ENCODE results near the gene BASP1. TPM values are rescaled to one million over a fixed set of nuclear protein-coding genes. Genes with fewer than 3 reads are reported as not detected.
"Not testable (repeated sequence)": the region's sequence is repeated elsewhere in the genome, so short reads cannot be mapped to it uniquely, and the experiment has no call there.

Gene BASP1
- total RNA-seq, 1 donor from 2014 or later, result 2.4 TPM

- no peak for DNase-seq (ENCODE audit: low read depth in 2 of 2)
These were observed 71.1 kb downstream of the BASP1 start for GRCh38 chr5:17288570-17288969.

DNA sequence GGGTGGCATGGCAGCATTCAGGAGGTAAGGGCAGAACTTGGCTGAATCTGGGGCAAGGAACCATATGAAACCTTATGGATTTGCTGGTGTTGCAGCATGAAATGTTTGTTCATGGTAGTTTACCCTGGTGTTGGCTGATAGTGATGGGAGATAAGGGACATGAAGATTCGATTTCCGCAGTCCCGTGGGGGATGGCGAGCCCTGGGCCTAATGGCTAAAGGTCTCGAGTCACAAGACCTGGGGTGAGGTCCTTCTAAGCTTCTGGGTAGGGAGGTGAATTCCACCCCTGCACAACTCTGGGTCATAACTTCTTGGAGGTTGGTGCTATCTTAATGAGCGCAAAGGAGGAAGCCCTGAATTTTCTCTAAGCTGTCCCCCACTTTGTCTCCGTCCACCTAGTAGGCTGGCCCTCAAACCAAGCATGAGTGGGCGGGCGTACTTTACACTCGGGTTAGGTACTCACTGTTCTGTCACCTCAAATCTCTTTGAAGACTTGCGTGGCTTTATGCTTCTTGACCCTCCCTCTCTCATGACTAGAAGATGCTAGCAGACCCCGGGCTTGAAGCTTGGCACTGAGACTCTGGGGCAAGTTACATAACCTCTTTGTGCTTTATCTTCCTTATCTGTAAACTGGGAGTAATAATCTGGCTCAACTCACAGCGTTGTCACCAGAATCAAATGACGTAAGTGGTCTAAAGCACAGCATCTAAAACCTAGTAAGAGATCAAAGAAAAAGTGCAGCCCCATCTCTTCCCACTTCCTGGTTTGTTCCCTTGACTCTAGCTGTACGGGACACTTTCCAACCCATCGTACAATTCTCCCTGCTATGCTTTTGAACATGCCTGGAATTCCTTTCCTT, 72.5 kb downstream of the BASP1 start:
- DNase-seq (ENCODE audit: low read depth in 2 of 2), result no peak

- no peak for DNase-seq (ENCODE audit: low read depth in 2 of 2)
These were observed 73.1 kb downstream of the BASP1 start for GRCh38 chr5:17290540-17290974.

GRCh38 chr5:17292434-17293015, 75.1 kb downstream of the BASP1 start:
- DNase-seq (ENCODE audit: low read depth in 2 of 2), result no peak

DNA sequence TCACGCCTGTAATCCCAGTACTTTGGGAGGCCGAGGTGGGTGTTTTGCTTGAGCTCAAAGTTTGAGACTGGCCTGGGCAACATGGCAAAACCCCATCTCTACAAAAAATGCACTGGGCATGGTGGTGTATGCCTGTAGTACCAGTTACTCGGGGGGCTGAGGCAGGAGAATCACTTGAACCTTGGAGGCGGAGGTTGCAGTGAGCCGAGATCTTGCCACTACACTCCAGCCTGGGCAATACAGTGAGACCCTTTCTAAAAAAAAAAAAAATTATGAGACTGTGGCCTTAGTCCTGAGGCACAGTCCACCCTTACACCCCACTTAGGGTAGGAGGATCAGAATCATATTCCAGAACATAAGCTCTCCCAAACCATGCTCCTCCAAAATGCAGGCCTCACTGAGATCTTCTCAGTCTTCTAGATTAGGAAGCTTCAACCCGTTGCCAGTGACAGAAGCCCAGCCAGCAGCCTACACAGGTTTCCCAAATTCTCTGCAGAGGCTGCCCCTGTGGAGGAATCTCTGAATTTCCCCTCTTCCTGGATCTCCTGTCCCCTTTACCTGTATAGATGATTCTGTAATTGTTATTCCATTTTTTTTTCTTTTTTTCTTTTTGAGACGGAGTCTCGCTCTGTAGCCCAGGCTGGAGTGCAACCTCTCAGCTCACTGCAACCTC, 77.3 kb downstream of the BASP1 start:
- DNase-seq (ENCODE audit: low read depth in 2 of 2), result no peak

DNA sequence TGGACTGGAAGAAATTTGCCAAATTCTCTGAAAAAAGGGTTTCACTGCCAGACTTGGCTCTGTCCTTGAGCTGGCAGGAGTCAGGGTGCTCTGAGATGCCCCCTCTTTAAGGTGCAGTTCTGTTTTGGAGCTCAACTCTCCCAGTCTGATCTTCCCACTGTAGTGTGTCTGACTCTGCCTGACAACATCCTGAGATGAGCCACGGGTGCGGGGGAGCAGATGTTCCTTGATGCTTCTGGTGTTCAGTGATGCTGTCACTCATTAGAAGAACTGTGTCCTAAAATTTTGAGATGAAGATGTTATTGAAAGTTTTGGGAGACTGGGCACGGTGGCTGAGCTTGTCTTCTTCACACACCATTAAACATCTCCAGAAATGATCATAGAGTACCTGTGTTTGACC, 78.2 kb downstream of the BASP1 start:
- no peak for DNase-seq (ENCODE audit: low read depth in 2 of 2)

GRCh38 chr5:17302106-17302505, 84.7 kb downstream of the BASP1 start:
- DNase-seq (ENCODE audit: low read depth in 2 of 2), result no peak

DNA sequence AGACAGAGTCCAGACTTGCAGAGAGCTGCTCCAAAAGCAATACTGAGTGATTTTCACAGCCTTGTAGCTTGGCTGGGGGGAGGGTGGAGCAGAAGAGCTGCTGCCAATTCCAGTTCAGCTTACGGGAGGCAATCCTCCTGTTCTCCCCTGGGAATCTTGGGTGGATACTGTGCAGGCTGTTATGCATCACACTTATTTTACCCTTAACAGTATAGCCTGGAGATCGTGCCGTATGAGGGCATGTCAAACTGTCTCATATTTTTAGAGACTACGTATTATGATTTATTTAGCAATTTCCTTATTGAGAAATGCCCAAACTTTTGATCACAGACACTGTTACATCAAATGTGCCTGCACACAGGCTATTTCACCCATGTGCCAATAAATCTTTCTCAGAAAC, 85.2 kb downstream of the BASP1 start:
- no peak for DNase-seq (ENCODE audit: low read depth in 2 of 2)

- no peak for DNase-seq (ENCODE audit: low read depth in 2 of 2)
These were observed 86.9 kb downstream of the BASP1 start for GRCh38 chr5:17304282-17304681.

GRCh38 chr5:17305017-17305416, 87.6 kb downstream of the BASP1 start:
- no peak for DNase-seq (ENCODE audit: low read depth in 2 of 2)

- DNase-seq (ENCODE audit: low read depth in 2 of 2), result peak; percentile 2 to 29
These were observed 88.7 kb downstream of the BASP1 start for GRCh38 chr5:17305964-17306725.

GRCh38 chr5:17306726-17307091, 89.3 kb downstream of the BASP1 start:
- no peak for DNase-seq (ENCODE audit: low read depth in 2 of 2)

GRCh38 chr5:17307440-17307839, 90.0 kb downstream of the BASP1 start:
- not testable (repeated sequence) for DNase-seq (ENCODE audit: low read depth in 2 of 2)

GRCh38 chr5:17308326-17309065, 91.1 kb downstream of the BASP1 start:
- no peak for DNase-seq (ENCODE audit: low read depth in 2 of 2)

DNA sequence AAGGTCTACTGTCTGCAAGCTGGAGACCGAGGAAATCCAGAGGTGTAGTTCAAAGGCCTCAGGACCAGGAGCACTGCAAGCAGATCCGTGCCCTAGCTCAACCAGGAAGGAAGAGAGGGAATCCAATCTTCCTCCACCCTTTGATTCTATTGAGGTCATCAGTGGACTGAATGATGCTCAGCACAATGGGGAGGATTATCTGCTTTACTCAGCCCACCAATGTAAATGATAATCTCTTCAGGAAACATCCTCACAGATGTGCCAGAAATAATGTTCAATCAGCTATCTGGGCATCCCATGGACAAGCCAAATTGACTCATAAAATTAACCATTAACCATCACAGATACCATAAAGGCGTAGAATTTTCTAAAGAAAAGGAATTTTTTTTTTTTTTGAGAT, 92.0 kb downstream of the BASP1 start:
- no peak for DNase-seq (ENCODE audit: low read depth in 2 of 2)

- not testable (repeated sequence) for DNase-seq (ENCODE audit: low read depth in 2 of 2)
These were observed 93.1 kb downstream of the BASP1 start for GRCh38 chr5:17310502-17310901.

GRCh38 chr5:17311811-17312210, 94.4 kb downstream of the BASP1 start:
- not testable (repeated sequence) for DNase-seq (ENCODE audit: low read depth in 2 of 2)

- no peak for DNase-seq (ENCODE audit: low read depth in 2 of 2)
These were observed 94.9 kb downstream of the BASP1 start for GRCh38 chr5:17312358-17312757.

- DNase-seq (ENCODE audit: low read depth in 2 of 2), result no peak
These were observed 97.6 kb downstream of the BASP1 start for GRCh38 chr5:17314907-17315471.

DNA sequence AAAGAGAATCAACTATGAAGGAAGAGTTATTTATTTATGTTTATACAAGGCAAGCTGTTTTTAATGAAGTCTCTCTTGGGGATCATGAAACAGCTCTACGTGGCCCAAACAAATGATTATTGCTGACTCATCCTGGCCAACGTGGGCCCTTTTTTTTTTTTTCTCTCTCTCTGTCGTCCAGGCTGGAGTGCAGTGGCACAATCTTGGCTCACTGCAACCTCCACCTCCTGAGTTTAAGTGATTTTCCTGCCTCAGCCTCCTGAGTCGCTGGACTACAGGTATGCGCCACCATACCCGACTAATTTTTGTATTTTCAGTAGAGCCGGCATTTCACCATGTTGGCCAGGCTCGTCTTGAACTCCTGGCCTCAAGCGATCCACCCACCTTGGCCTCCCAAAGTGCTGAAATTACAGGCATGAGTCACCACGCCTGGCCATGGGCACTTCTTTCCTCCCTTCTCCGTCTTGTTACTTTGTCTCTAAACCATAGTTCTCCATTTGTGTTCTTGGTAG, 98.3 kb downstream of the BASP1 start:
- DNase-seq (ENCODE audit: low read depth in 2 of 2), result peak in 1 of 2 donors; percentile 12

Data from lung microvascular endothelial cell (primary cell).